WTC11 (cell line): ENCODE measurements around the gene HADHB.

ENCODE experiments used
- ARID4B ChIP-seq: sonication (generic); formaldehyde crosslinking; IDR thresholded peaks from 2 replicates; pipeline ENCODE4 v1.8.0; 2023; ENCODE audit warnings: missing genetic modification reagents, mild to moderate bottlenecking, borderline replicate concordance
- ATF2 ChIP-seq: sonication (generic); formaldehyde crosslinking; IDR thresholded peaks from 2 replicates; pipeline ENCODE4 v1.8.1; 2022; ENCODE audit warnings: low read depth, missing genetic modification reagents, borderline replicate concordance
- CTCF ChIP-seq: fragments of 200-600 bp; IDR thresholded peaks from 2 replicates; pipeline ENCODE4 v1.8.0; 2022; ENCODE audit warnings: antibody characterized with exemption
- ETV6 ChIP-seq: sonication (generic); formaldehyde crosslinking; IDR thresholded peaks from 2 replicates; pipeline ENCODE4 v1.8.1; 2022; ENCODE audit warnings: mild to moderate bottlenecking, missing genetic modification reagents
- HMGXB4 ChIP-seq: sonication (generic); formaldehyde crosslinking; IDR thresholded peaks from 2 replicates; pipeline ENCODE4 v1.8.1; 2023; ENCODE audit warnings: mild to moderate bottlenecking, moderate library complexity, missing genetic modification reagents
- PRDM15 ChIP-seq: sonication (generic); formaldehyde crosslinking; IDR thresholded peaks from 2 replicates; pipeline ENCODE4 v1.8.0; 2022; ENCODE audit warnings: missing genetic modification reagents
- TEAD4 ChIP-seq: sonication (generic); formaldehyde crosslinking; IDR thresholded peaks from 2 replicates; pipeline ENCODE4 v1.8.0; 2022; ENCODE audit warnings: mild to moderate bottlenecking, missing genetic modification reagents
- TP53 ChIP-seq: sonication (generic); formaldehyde crosslinking; IDR thresholded peaks from 2 replicates; pipeline ENCODE4 v1.8.1; 2023; ENCODE audit warnings: mild to moderate bottlenecking, missing genetic modification reagents
- USF1 ChIP-seq: sonication (generic); formaldehyde crosslinking; IDR thresholded peaks from 2 replicates; pipeline ENCODE4 v1.8.0; 2022; ENCODE audit warnings: mild to moderate bottlenecking, missing genetic modification reagents
- USF2 ChIP-seq: sonication (generic); formaldehyde crosslinking; IDR thresholded peaks from 2 replicates; pipeline ENCODE4 v1.8.1; 2023; ENCODE audit warnings: mild to moderate bottlenecking, missing genetic modification reagents, moderate library complexity

GRCh38 chr2:26224095-26224494 is 20.6 kb upstream of the HADHB start:
- TF ChIP-seq CTCF (no peak), TEAD4 (CRISPR knock-in tag) (no peak), ETV6 (CRISPR knock-in tag) (no peak), HMGXB4 (CRISPR knock-in tag) (no peak), USF2 (CRISPR knock-in tag) (no peak), TP53 (no peak), USF1 (CRISPR knock-in tag) (no peak), ATF2 (CRISPR knock-in tag) (no peak), ARID4B (no peak), PRDM15 (CRISPR knock-in tag) (no peak)
